Measurements from ENCODE around the gene STRN3. TPM values are rescaled to one million over a fixed set of nuclear protein-coding genes. Genes with fewer than 3 reads are reported as not detected.

Gene STRN3
- total and polyA plus RNA-seq, 8 donors, result 7.3 to 21.5 (median 11.6) TPM

GRCh38 chr14:30921305-30921704, 104.9 kb downstream of the STRN3 start:
- DNase-seq (no peak), ATAC-seq (no peak), FAIRE-seq (no peak)
- Histone ChIP-seq H3K4me1 (no peaks in the 10 kb centered on the region), H3K4me3 (no peak overlapping the region), H3K27ac (no peak overlapping the region), H3K9me3 (no peaks in the 10 kb centered on the region), H3K36me3 (no peaks in the 10 kb centered on the region), H3K27me3 (no peaks in the 10 kb centered on the region)
- WGBS, 2 donors, result 24 to 35% methylated on average over 1 of the region's 1 CpG
- no peak for TF ChIP-seq CTCF (IDR thresholded peaks at IDR 0.05)
- intact Hi-C loops (cut with DNase I), result no loop called here

- no peak for TF ChIP-seq CTCF (IDR thresholded peaks at IDR 0.05)
- DNase-seq, result no peak
- H3K4me3 ChIP-seq, result no peak overlapping the region
- no peak overlapping the region for H3K27ac ChIP-seq
- WGBS, 2 donors, result 66 to 68% methylated on average over 2 of the region's 2 CpGs
- no peaks in the 10 kb centered on the region for H3K27me3 ChIP-seq
- H3K4me1 ChIP-seq, result no peaks in the 10 kb centered on the region
- intact Hi-C loops (cut with DNase I), result no loop called here
- H3K36me3 ChIP-seq, result no peaks in the 10 kb centered on the region
- ATAC-seq, result no peak
- H3K9me3 ChIP-seq, result no peaks in the 10 kb centered on the region
- FAIRE-seq, result no peak
Measured at GRCh38 chr14:30915596-30915995, 110.6 kb downstream of the STRN3 start.

- H3K9me3 ChIP-seq, result no peaks in the 10 kb centered on the region
- DNase-seq (no peak), FAIRE-seq (peak; percentile 64), ATAC-seq (no peak)
- intact Hi-C loops (cut with DNase I), result no loop called here
- H3K27me3 ChIP-seq, result no peaks in the 10 kb centered on the region
- TF ChIP-seq CTCF (IDR thresholded peaks at IDR 0.05), result no peak
- H3K36me3 ChIP-seq, result no peaks in the 10 kb centered on the region
- 91 to 97% methylated on average over 1 of the region's 1 CpG for WGBS, 2 donors
- H3K4me1 ChIP-seq, result no peaks in the 10 kb centered on the region
- H3K27ac ChIP-seq, result no peak overlapping the region
- no peak overlapping the region for H3K4me3 ChIP-seq
Measured at GRCh38 chr14:30914812-30915211, 111.4 kb downstream of the STRN3 start.

GRCh38 chr14:30908826-30909225, 117.4 kb downstream of the STRN3 start:
- Histone ChIP-seq H3K27me3 (no peaks in the 10 kb centered on the region), H3K4me3 (no peak overlapping the region), H3K36me3 (peaks cover 0 to 4% (median 0%) of the 10 kb centered on the region in 3 donors), H3K4me1 (no peaks in the 10 kb centered on the region), H3K27ac (no peak overlapping the region), H3K9me3 (no peaks in the 10 kb centered on the region)
- no peak for DNase-seq
- intact Hi-C loops (cut with DNase I), result no loop called here
- 64 to 72% methylated on average over 2 of the region's 2 CpGs for WGBS, 2 donors
- no peak for FAIRE-seq
- ATAC-seq, result no peak
- no peak for TF ChIP-seq CTCF (IDR thresholded peaks at IDR 0.05)

- 93 to 95% methylated on average over 1 of the region's 1 CpG for WGBS, 2 donors
Measured at GRCh38 chr14:30907659-30908057, 118.5 kb downstream of the STRN3 start.

More at GRCh38 chr14:30907659-30908057, 118.5 kb downstream of the STRN3 start:
- no peak for TF ChIP-seq CTCF (IDR thresholded peaks at IDR 0.05)
- Histone ChIP-seq H3K27me3 (no peaks in the 10 kb centered on the region), H3K27ac (no peak overlapping the region), H3K36me3 (peaks cover 0 to 4% (median 0%) of the 10 kb centered on the region in 3 donors), H3K9me3 (no peaks in the 10 kb centered on the region), H3K4me1 (no peaks in the 10 kb centered on the region), H3K4me3 (no peak overlapping the region)
- DNase-seq (no peak), ATAC-seq (no peak), FAIRE-seq (no peak)
- intact Hi-C loops (cut with DNase I), result no loop called here

Data from pancreas (tissue), 10 donors.